CD4-positive, CD25-positive, alpha-beta regulatory T cell (primary cell): ENCODE data around the gene MEGF11. TPM values are rescaled to one million over a fixed set of nuclear protein-coding genes. Genes with fewer than 3 reads are reported as not detected.

Experiments used
- ATAC-seq, 2 donors: fragments of 150-1000 bp; cut with Tn5 transposase; one replicate each; pipeline ENCODE4 v1.10.0; 2021; ENCODE audit warnings: low read depth in 2 of 2, moderate number of reproducible peaks in 2 of 2, moderate library complexity in 1 of 2
- DNase-seq, 3 donors: peaks; one replicate each; pipeline versions ENCODE4 v3.0.0 to v3.0.0-alpha.2; 2012 to 2022; ENCODE audit warnings: mixed read lengths in 1 of 3
- H3K27ac ChIP-seq: one replicate; pipeline ENCODE4 v1.7.0; 2013; ENCODE audit warnings: mild to moderate bottlenecking, low read length; ENCODE audit not compliant: insufficient read depth, poor library complexity, severe bottlenecking
- H3K27me3 ChIP-seq: one replicate; pipeline ENCODE4 v1.7.0; 2013; ENCODE audit warnings: low read length; ENCODE audit not compliant: control insufficient read depth, insufficient read depth
- H3K36me3 ChIP-seq: one replicate; pipeline ENCODE4 v1.7.0; 2013; ENCODE audit warnings: mild to moderate bottlenecking, low read length, moderate library complexity; ENCODE audit not compliant: control insufficient read depth, insufficient read depth
- H3K4me1 ChIP-seq: 2 replicates; pipeline ENCODE4 v1.7.0; 2013; ENCODE audit warnings: mild to moderate bottlenecking, low read length; ENCODE audit not compliant: insufficient read depth, control insufficient read depth, poor library complexity, severe bottlenecking
- H3K4me3 ChIP-seq: one replicate; pipeline ENCODE4 v1.7.0; 2013; ENCODE audit warnings: low read depth, mild to moderate bottlenecking, low read length, moderate library complexity
- H3K9me3 ChIP-seq, 2 experiments: 1 replicate in 1 of 2; 2 replicates in 1 of 2; pipeline ENCODE4 v1.7.0; 2013; ENCODE audit warnings: low read length in 2 of 2, mild to moderate bottlenecking in 1 of 2, moderate library complexity in 1 of 2; ENCODE audit not compliant: control insufficient read depth in 2 of 2
- H3K27ac Mint-ChIP-seq, 3 donors: one replicate each; pipeline ENCODE4 v1.8.0; 2020 to 2022; ENCODE audit warnings: mild to moderate bottlenecking in 3 of 3, mixed read lengths in 3 of 3, moderate library complexity in 2 of 3
- H3K27me3 Mint-ChIP-seq: one replicate; pipeline ENCODE4 v1.8.0; 2022; ENCODE audit warnings: mild to moderate bottlenecking, mixed read lengths
- H3K36me3 Mint-ChIP-seq: one replicate; pipeline ENCODE4 v1.8.0; 2020; ENCODE audit warnings: mixed read lengths
- H3K4me1 Mint-ChIP-seq, 4 donors: one replicate each; pipeline ENCODE4 v1.8.0; 2020 to 2022; ENCODE audit warnings: mixed read lengths in 4 of 4, mild to moderate bottlenecking in 1 of 4
- H3K4me3 Mint-ChIP-seq, 4 donors: one replicate each; pipeline ENCODE4 v1.8.0; 2020 to 2022; ENCODE audit warnings: mild to moderate bottlenecking in 4 of 4, mixed read lengths in 4 of 4, moderate library complexity in 3 of 4
- H3K9me3 Mint-ChIP-seq, 7 donors: one replicate each; pipeline ENCODE4 v1.8.0; 2020 to 2022; ENCODE audit warnings: mixed read lengths in 7 of 7, mild to moderate bottlenecking in 3 of 7, moderate library complexity in 2 of 7
- polyA plus RNA-seq, 4 donors: library from polyadenylated mRNA; unstranded; fragments of 300-500 nt; fragmentation: Illumina TruSeq; gene quantifications; one replicate each; pipeline ENCODE4 v1.2.3, GENCODE V29; 2021
- total RNA-seq: library from RNA; stranded (reverse); gene quantifications from one replicate; pipeline ENCODE4 v1.2.3, GENCODE V29; 2022

Gene MEGF11
- total and polyA plus RNA-seq, 5 donors from 2014 or later = 0.02 to 0.29 (median 0.21) TPM; not detected in 2

- no peaks in the 10 kb centered on the region for H3K4me1 ChIP-seq
- H3K4me3 ChIP-seq = no peak overlapping the region
- Mint-ChIP-seq H3K4me1 (peaks cover 0 to 9% (median 3%) of the 10 kb centered on the region in 4 donors), H3K4me3 (no peak overlapping the region), H3K36me3 (no peaks in the 10 kb centered on the region), H3K27ac (no peak overlapping the region), H3K27me3 (peaks cover 19% of the 10 kb centered on the region), H3K9me3 (peaks cover 0 to 1% (median 0%) of the 10 kb centered on the region in 7 donors)
- ATAC-seq (no peak), DNase-seq (no peak)
- no peaks in the 10 kb centered on the region for H3K27me3 ChIP-seq
- H3K9me3 ChIP-seq = no peaks in the 10 kb centered on the region
- no peak overlapping the region for H3K27ac ChIP-seq
- H3K36me3 ChIP-seq = no peaks in the 10 kb centered on the region
These were observed 113.9 kb downstream of the MEGF11 start for GRCh38 chr15:66139591-66140207.

- Mint-ChIP-seq H3K36me3 (no peaks in the 10 kb centered on the region), H3K9me3 (peaks cover 0 to 1% (median 0%) of the 10 kb centered on the region in 7 donors), H3K27me3 (peaks cover 19% of the 10 kb centered on the region), H3K4me1 (peaks cover 0 to 9% (median 3%) of the 10 kb centered on the region in 4 donors), H3K27ac (no peak overlapping the region), H3K4me3 (no peak overlapping the region)
- H3K9me3 ChIP-seq = no peaks in the 10 kb centered on the region
- DNase-seq (no peak), ATAC-seq (no peak)
- no peaks in the 10 kb centered on the region for H3K4me1 ChIP-seq
- no peak overlapping the region for H3K4me3 ChIP-seq
- H3K36me3 ChIP-seq = no peaks in the 10 kb centered on the region
- H3K27me3 ChIP-seq = no peaks in the 10 kb centered on the region
- H3K27ac ChIP-seq = no peak overlapping the region
These were observed 114.5 kb downstream of the MEGF11 start for GRCh38 chr15:66138892-66139590.

- H3K4me3 Mint-ChIP-seq = no peak overlapping the region
- ATAC-seq (no peak), DNase-seq (no peak)
- Histone ChIP-seq H3K27ac (no peak overlapping the region), H3K9me3 (no peaks in the 10 kb centered on the region), H3K36me3 (no peaks in the 10 kb centered on the region), H3K4me1 (no peaks in the 10 kb centered on the region), H3K4me3 (no peak overlapping the region), H3K27me3 (no peaks in the 10 kb centered on the region)
- peaks cover 19% of the 10 kb centered on the region for H3K27me3 Mint-ChIP-seq
- peaks cover 0 to 1% (median 0%) of the 10 kb centered on the region in 7 donors for H3K9me3 Mint-ChIP-seq
- no peak overlapping the region for H3K27ac Mint-ChIP-seq
- H3K36me3 Mint-ChIP-seq = no peaks in the 10 kb centered on the region
- peaks cover 0 to 9% (median 3%) of the 10 kb centered on the region in 4 donors for H3K4me1 Mint-ChIP-seq
These were observed 115.3 kb downstream of the MEGF11 start for GRCh38 chr15:66138096-66138783.

GRCh38 chr15:66136948-66137347, 116.6 kb downstream of the MEGF11 start:
- Mint-ChIP-seq H3K4me1 (peaks cover 0 to 9% (median 3%) of the 10 kb centered on the region in 4 donors), H3K27ac (no peak overlapping the region), H3K27me3 (peaks cover 19% of the 10 kb centered on the region), H3K4me3 (no peak overlapping the region), H3K36me3 (no peaks in the 10 kb centered on the region), H3K9me3 (peaks cover 0 to 1% (median 0%) of the 10 kb centered on the region in 7 donors)
- no peaks in the 10 kb centered on the region for H3K4me1 ChIP-seq
- no peak overlapping the region for H3K27ac ChIP-seq
- H3K36me3 ChIP-seq = no peaks in the 10 kb centered on the region
- no peaks in the 10 kb centered on the region for H3K9me3 ChIP-seq
- ATAC-seq (no peak), DNase-seq (no peak)
- H3K4me3 ChIP-seq = no peak overlapping the region
- no peaks in the 10 kb centered on the region for H3K27me3 ChIP-seq

GRCh38 chr15:66135664-66136063, 117.9 kb downstream of the MEGF11 start:
- peaks cover 0 to 1% (median 0%) of the 10 kb centered on the region in 7 donors for H3K9me3 Mint-ChIP-seq
- no peaks in the 10 kb centered on the region for H3K27me3 ChIP-seq

GRCh38 chr15:66134284-66134683, 119.3 kb downstream of the MEGF11 start:
- Mint-ChIP-seq H3K4me1 (peaks cover 0 to 9% (median 3%) of the 10 kb centered on the region in 4 donors), H3K27ac (no peak overlapping the region), H3K36me3 (no peaks in the 10 kb centered on the region), H3K9me3 (peaks cover 0 to 1% (median 0%) of the 10 kb centered on the region in 7 donors), H3K4me3 (no peak overlapping the region), H3K27me3 (peaks cover 26% of the 10 kb centered on the region)
- DNase-seq = no peak
- Histone ChIP-seq H3K9me3 (no peaks in the 10 kb centered on the region), H3K4me1 (no peaks in the 10 kb centered on the region), H3K36me3 (no peaks in the 10 kb centered on the region), H3K27ac (no peak overlapping the region), H3K27me3 (no peaks in the 10 kb centered on the region), H3K4me3 (no peak overlapping the region)
- ATAC-seq = no peak

More at GRCh38 chr15:66135664-66136063, 117.9 kb downstream of the MEGF11 start:
- no peak for ATAC-seq
- Histone ChIP-seq H3K36me3 (no peaks in the 10 kb centered on the region), H3K4me3 (no peak overlapping the region), H3K4me1 (no peaks in the 10 kb centered on the region), H3K9me3 (no peaks in the 10 kb centered on the region), H3K27ac (no peak overlapping the region)
- Mint-ChIP-seq H3K27ac (peak overlapping the region in 1 of 3 donors; percentile 38), H3K36me3 (no peaks in the 10 kb centered on the region), H3K4me1 (peaks cover 0 to 9% (median 3%) of the 10 kb centered on the region in 4 donors), H3K4me3 (no peak overlapping the region), H3K27me3 (peaks cover 22% of the 10 kb centered on the region)
- DNase-seq = no peak

- no peaks in the 10 kb centered on the region for H3K27me3 ChIP-seq
- H3K4me1 ChIP-seq = no peaks in the 10 kb centered on the region
- Mint-ChIP-seq H3K36me3 (no peaks in the 10 kb centered on the region), H3K4me3 (no peak overlapping the region), H3K27me3 (peaks cover 23% of the 10 kb centered on the region), H3K9me3 (peaks cover 0 to 1% (median 0%) of the 10 kb centered on the region in 7 donors), H3K27ac (no peak overlapping the region), H3K4me1 (peaks cover 0 to 9% (median 3%) of the 10 kb centered on the region in 4 donors)
- no peak for DNase-seq
- H3K27ac ChIP-seq = no peak overlapping the region
- no peaks in the 10 kb centered on the region for H3K9me3 ChIP-seq
- H3K36me3 ChIP-seq = no peaks in the 10 kb centered on the region
- no peak for ATAC-seq
- H3K4me3 ChIP-seq = no peak overlapping the region
These were observed 120.2 kb downstream of the MEGF11 start for GRCh38 chr15:66133247-66133885.
